OCI-LY7 (cell line): ENCODE measurements around the gene COQ8A.

Experiments used
- CTCF ChIP-seq: fragments of 200-600 bp; sonication (generic); conservative IDR thresholded peaks from 2 replicates; pipeline ENCODE4 v1.5.1; 2014; ENCODE audit warnings: mild to moderate bottlenecking, antibody characterized with exemption, low read length, moderate library complexity, mixed read lengths
- EZH2phosphoT487 ChIP-seq: fragments of 200-600 bp; sonication (generic); IDR thresholded peaks from 2 replicates; pipeline ENCODE4 v1.6.1; 2018; ENCODE audit warnings: low read depth, borderline replicate concordance, mild to moderate bottlenecking, mixed run types, antibody characterized with exemption, low read length, moderate library complexity, mixed read lengths

DNA sequence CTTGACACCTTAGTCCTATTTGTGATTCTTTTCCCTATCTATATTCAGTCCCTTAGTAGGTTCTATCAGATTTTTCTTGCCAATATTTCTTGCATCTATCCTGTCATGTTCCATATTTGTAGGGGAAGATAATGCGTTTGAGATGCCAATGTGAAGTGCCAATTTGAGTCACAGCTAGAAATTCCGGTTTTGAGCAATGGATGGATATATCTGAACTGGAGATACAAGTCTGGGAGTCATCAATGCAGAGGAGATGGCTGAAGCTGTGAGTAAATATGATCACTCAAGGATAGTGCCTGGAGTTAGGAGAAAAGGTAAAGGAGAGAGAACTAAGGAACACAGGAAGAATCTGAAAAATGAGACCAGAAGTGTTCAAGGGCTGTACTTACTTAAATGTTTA, 93.8 kb downstream of the COQ8A start:
- TF ChIP-seq CTCF (no peak), EZH2phosphoT487 (no peak)
